DOHH2 (cell line): ENCODE results near the gene C6orf47.

Experiments used
- H3F3A ChIP-seq: fragments of 200-600 bp; sonication (generic), shearing (Covaris generic); 2 replicates; pipeline ENCODE4 v1.6.0; 2016; ENCODE audit warnings: antibody characterized with exemption, mild to moderate bottlenecking; ENCODE audit not compliant: control insufficient read depth, insufficient read depth
- H3K27ac ChIP-seq: fragments of 200-600 bp; sonication (generic); 2 replicates; pipeline ENCODE4 v1.5.1; 2014; ENCODE audit warnings: low read depth, mild to moderate bottlenecking, low read length, moderate library complexity
- H3K27me3 ChIP-seq: fragments of 200-600 bp; sonication (generic); 2 replicates; pipeline ENCODE4 v1.6.1; 2014; ENCODE audit warnings: mild to moderate bottlenecking, low read length, mixed read lengths; ENCODE audit not compliant: control insufficient read depth
- H3K36me3 ChIP-seq: fragments of 200-600 bp; sonication (generic); 2 replicates; pipeline ENCODE4 v1.6.1; 2014; ENCODE audit warnings: mild to moderate bottlenecking, low read length, moderate library complexity, mixed read lengths; ENCODE audit not compliant: control insufficient read depth
- H3K4me1 ChIP-seq: fragments of 200-600 bp; sonication (generic); 2 replicates; pipeline ENCODE4 v1.6.1; 2014; ENCODE audit warnings: mild to moderate bottlenecking, low read length, mixed read lengths; ENCODE audit not compliant: control insufficient read depth
- H3K4me2 ChIP-seq: fragments of 200-600 bp; sonication (generic); 2 replicates; pipeline ENCODE4 v1.6.0; 2014; ENCODE audit warnings: mild to moderate bottlenecking, low read length, moderate library complexity
- H3K4me3 ChIP-seq: fragments of 200-600 bp; sonication (generic); 2 replicates; pipeline ENCODE4 v1.5.1; 2014; ENCODE audit warnings: mild to moderate bottlenecking, low read length, mixed read lengths
- H3K79me2 ChIP-seq: fragments of 200-600 bp; sonication (generic); 2 replicates; pipeline ENCODE4 v1.6.1; 2014; ENCODE audit warnings: mild to moderate bottlenecking, low read length, mixed read lengths; ENCODE audit not compliant: control insufficient read depth
- H3K9me2 ChIP-seq: fragments of 200-600 bp; sonication (generic); replicated peaks from 2 replicates; pipeline ENCODE4 v1.6.1; 2014; ENCODE audit warnings: mild to moderate bottlenecking, low read length, mixed read lengths; ENCODE audit not compliant: control insufficient read depth
- H3K9me3 ChIP-seq: fragments of 200-600 bp; sonication (generic); 2 replicates; pipeline ENCODE4 v1.6.1; 2014; ENCODE audit warnings: antibody characterized with exemption, low read length, mixed read lengths; ENCODE audit not compliant: control insufficient read depth, insufficient read depth
- H4K20me1 ChIP-seq: fragments of 200-600 bp; sonication (generic); 2 replicates; pipeline ENCODE4 v1.6.0; 2014; ENCODE audit warnings: low read depth, mild to moderate bottlenecking, antibody characterized with exemption, low read length, moderate library complexity; ENCODE audit not compliant: control insufficient read depth, insufficient read depth
- CTCF ChIP-seq: fragments of 200-600 bp; sonication (generic); IDR thresholded peaks from one replicate; pipeline ENCODE4 v1.5.1; 2014; ENCODE audit warnings: antibody characterized with exemption, mild to moderate bottlenecking, low read depth, low read length; ENCODE audit not compliant: poor library complexity, severe bottlenecking
- EZH2phosphoT487 ChIP-seq: fragments of 200-600 bp; sonication (generic); IDR thresholded peaks from 2 replicates; pipeline ENCODE4 v1.6.1; 2017; ENCODE audit warnings: borderline replicate concordance, mild to moderate bottlenecking, antibody characterized with exemption, low read length, moderate library complexity, mixed read lengths

C6orf47 gene

GRCh38 chr6:31617010-31617409, 43.6 kb downstream of the C6orf47 start:
- Histone ChIP-seq H3K27me3 (no peaks in the 10 kb centered on the region), H3K4me1 (peaks cover 44% of the 10 kb centered on the region), H4K20me1 (peaks cover 5% of the 10 kb centered on the region; the same call in 1 of the 2 replicates), H3K79me2 (peaks cover 24% of the 10 kb centered on the region), H3F3A (peaks cover 22% of the 10 kb centered on the region), H3K4me2 (peak overlapping the region; percentile 93), H3K4me3 (peak overlapping the region; percentile 81), H3K36me3 (peaks cover 14% of the 10 kb centered on the region), H3K27ac (no peak overlapping the region), H3K9me2 (no peaks in the 10 kb centered on the region), H3K9me3 (no peaks in the 10 kb centered on the region)
- TF ChIP-seq EZH2phosphoT487 (no peak), CTCF (no peak)

GRCh38 chr6:31615748-31616147, 44.8 kb downstream of the C6orf47 start:
- no peaks in the 10 kb centered on the region for H3K27me3 ChIP-seq
- H3K27ac ChIP-seq: peak overlapping the region; percentile 71
- H3K9me2 ChIP-seq: no peaks in the 10 kb centered on the region
- peaks cover 12% of the 10 kb centered on the region for H3K79me2 ChIP-seq
- H3K36me3 ChIP-seq: peaks cover under 1% of the 10 kb centered on the region
- peak overlapping the region; percentile 93 for H3K4me2 ChIP-seq
- H3K9me3 ChIP-seq: no peaks in the 10 kb centered on the region
- peaks cover 38% of the 10 kb centered on the region for H3K4me1 ChIP-seq
- H3K4me3 ChIP-seq: peak overlapping the region; percentile 81
- peaks cover 22% of the 10 kb centered on the region for H3F3A ChIP-seq
- H4K20me1 ChIP-seq: no peaks in the 10 kb centered on the region
- no peak for TF ChIP-seq EZH2phosphoT487
- no peak for TF ChIP-seq CTCF

GRCh38 chr6:31614684-31615578, 45.6 kb downstream of the C6orf47 start, which contains the start of gene AIF1:
TSS of gene AIF1 (plus strand) at chr6:31615234. CDS start at chr6:31615330, 96 bp downstream.
- no peaks in the 10 kb centered on the region for H3K36me3 ChIP-seq
- no peaks in the 10 kb centered on the region for H3K27me3 ChIP-seq
- peak within 1 kb of the TSS; percentile 81 for H3K4me3 ChIP-seq
- TF ChIP-seq EZH2phosphoT487 (no peak), CTCF (no peak)
- H3F3A ChIP-seq: peaks cover 22% of the 10 kb centered on the region
- peaks cover 38% of the 10 kb centered on the region for H3K4me1 ChIP-seq
- H4K20me1 ChIP-seq: no peaks in the 10 kb centered on the region
- H3K79me2 ChIP-seq: peaks cover 9% of the 10 kb centered on the region
- H3K9me3 ChIP-seq: no peaks in the 10 kb centered on the region
- peak within 1 kb of the TSS; percentile 71 for H3K27ac ChIP-seq
- H3K9me2 ChIP-seq: no peaks in the 10 kb centered on the region
- peak within 1 kb of the TSS; percentile 93 for H3K4me2 ChIP-seq
